NCI-H146 treated with DMSO at 0.1 percent for 48 hours (cell line): ENCODE measurements around the gene MAGEH1.

ENCODE experiments used
- DNase-seq: peaks from one replicate; lab custom pipeline; 2025; ENCODE audit not compliant: unreplicated experiment; lab: John Stamatoyannopoulos, UW

MAGEH1 gene

GRCh38 chrX:55490121-55490520 is 38.2 kb downstream of the MAGEH1 start:
- no peak for DNase-seq

GRCh38 chrX:55490974-55491373 is 39.0 kb downstream of the MAGEH1 start:
- DNase-seq: no peak
